ENCODE results near the gene LRFN5. TPM values are rescaled to one million over a fixed set of nuclear protein-coding genes. Genes with fewer than 3 reads are reported as not detected.

Gene LRFN5
- total RNA-seq, 6 donors from 2014 or later: 0.30 to 3.1 (median 0.96) TPM

DNA sequence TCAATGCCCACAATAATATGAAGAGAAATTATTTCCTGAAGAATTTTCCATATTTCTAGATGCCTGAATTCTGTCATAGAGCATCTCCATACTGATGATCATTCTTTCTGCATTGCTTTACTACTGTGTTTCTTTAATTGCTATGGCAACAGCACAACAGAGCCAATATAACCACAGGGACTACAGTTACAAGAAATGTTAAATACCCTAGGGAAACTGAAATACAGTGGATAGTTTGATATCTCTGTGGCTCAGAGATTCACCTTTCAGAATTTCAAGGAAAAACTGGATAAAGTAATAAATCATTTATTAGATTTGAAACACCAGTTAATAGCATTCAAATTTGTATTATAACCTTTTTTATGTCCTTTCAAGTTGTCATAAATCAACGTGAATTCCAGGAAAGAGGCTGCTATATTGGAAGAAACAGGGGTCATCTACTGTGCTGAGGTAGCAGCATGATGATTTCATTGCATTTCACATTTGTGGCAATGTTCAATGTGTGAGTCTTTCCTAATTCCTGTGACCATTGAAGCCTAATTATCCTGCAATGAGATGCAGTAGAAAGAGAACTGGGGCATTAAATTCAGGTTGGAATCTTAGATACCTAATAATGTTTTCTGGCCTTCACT lies 267.1 kb downstream of the LRFN5 start:
- DNase-seq: no peak
- ATAC-seq (ENCODE audit: low FRiP score in 2 of 2): no peak
- H3K27ac ChIP-seq: no peak overlapping the region
- no peak overlapping the region for H3K4me3 ChIP-seq
- no peaks in the 10 kb centered on the region for H3K27me3 ChIP-seq
- no peaks in the 10 kb centered on the region for H3K9me3 ChIP-seq
- 50 to 55% methylated on average over 1 of the region's 1 CpG for WGBS, 2 donors
- H3K36me3 ChIP-seq: no peaks in the 10 kb centered on the region
- H3K4me1 ChIP-seq: no peaks in the 10 kb centered on the region
- TF ChIP-seq POLR2AphosphoS5 (IDR thresholded peaks at IDR 0.05) (no peak), EP300 (IDR thresholded peaks at IDR 0.05) (no peak), POLR2A (IDR thresholded peaks at IDR 0.05) (no peak)
- TF ChIP-seq, protein P1, sequence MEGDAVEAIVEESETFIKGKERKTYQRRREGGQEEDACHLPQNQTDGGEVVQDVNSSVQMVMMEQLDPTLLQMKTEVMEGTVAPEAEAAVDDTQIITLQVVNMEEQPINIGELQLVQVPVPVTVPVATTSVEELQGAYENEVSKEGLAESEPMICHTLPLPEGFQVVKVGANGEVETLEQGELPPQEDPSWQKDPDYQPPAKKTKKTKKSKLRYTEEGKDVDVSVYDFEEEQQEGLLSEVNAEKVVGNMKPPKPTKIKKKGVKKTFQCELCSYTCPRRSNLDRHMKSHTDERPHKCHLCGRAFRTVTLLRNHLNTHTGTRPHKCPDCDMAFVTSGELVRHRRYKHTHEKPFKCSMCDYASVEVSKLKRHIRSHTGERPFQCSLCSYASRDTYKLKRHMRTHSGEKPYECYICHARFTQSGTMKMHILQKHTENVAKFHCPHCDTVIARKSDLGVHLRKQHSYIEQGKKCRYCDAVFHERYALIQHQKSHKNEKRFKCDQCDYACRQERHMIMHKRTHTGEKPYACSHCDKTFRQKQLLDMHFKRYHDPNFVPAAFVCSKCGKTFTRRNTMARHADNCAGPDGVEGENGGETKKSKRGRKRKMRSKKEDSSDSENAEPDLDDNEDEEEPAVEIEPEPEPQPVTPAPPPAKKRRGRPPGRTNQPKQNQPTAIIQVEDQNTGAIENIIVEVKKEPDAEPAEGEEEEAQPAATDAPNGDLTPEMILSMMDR (IDR thresholded peaks at IDR 0.05): no peak

DNA sequence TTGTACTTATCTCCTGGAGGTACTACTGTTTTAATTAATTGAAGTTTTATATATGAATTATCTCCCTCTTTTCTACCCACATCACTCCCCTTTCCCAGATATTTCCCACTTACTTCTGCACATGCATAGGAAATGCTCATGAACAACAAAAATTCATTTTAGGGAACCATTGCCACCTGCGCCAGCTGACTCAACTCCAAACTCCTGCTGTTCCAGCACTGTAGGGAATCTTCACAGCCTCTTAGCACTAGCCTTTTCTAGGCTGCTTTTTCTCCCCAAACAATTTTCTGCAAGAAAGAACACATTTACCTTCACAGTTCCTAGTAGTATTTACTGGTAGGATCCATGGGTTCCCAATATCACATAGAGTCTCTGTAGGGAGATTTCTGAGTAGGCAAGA lies 268.4 kb downstream of the LRFN5 start:
- 85 to 97% methylated on average over 1 of the region's 1 CpG for WGBS, 2 donors
- TF ChIP-seq POLR2A (IDR thresholded peaks at IDR 0.05) (no peak), POLR2AphosphoS5 (IDR thresholded peaks at IDR 0.05) (no peak), EP300 (IDR thresholded peaks at IDR 0.05) (no peak)
- TF ChIP-seq, protein P1 (IDR thresholded peaks at IDR 0.05): no peak

DNA sequence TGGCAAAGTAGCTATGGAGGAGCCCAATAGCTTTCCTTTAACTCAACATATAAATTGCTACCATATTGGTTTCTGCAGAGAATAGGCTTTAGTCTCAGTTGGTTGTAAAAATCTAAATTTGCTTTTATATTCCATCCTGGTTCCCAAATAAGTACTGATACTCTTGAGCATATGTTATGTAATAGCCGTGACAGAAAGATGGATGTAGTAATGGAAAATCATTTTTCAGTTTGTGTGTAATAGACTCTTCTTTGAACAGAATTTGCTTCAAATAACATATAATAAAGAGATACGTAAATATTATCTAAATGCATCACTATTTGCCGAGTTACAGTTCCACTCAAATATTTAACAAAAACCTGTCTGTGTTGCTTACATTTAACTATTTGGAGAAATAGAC lies 271.6 kb downstream of the LRFN5 start:
- TF ChIP-seq POLR2AphosphoS5 (IDR thresholded peaks at IDR 0.05) (no peak), POLR2A (IDR thresholded peaks at IDR 0.05) (no peak), EP300 (IDR thresholded peaks at IDR 0.05) (no peak)
- TF ChIP-seq, protein P1 (IDR thresholded peaks at IDR 0.05): no peak
- no peaks in the 10 kb centered on the region for H3K9me3 ChIP-seq
- 86 to 93% methylated on average over 3 of the region's 3 CpGs for WGBS, 2 donors
- H3K4me1 ChIP-seq: no peaks in the 10 kb centered on the region
- H3K27ac ChIP-seq: no peak overlapping the region
- H3K36me3 ChIP-seq: no peaks in the 10 kb centered on the region
- no peak overlapping the region for H3K4me3 ChIP-seq
- H3K27me3 ChIP-seq: no peaks in the 10 kb centered on the region
- DNase-seq (no peak), ATAC-seq (ENCODE audit: low FRiP score in 2 of 2) (no peak)

More for the DNA sequence above, 268.4 kb downstream of the LRFN5 start:
- ATAC-seq (ENCODE audit: low FRiP score in 2 of 2) (no peak), DNase-seq (no peak)
- no peaks in the 10 kb centered on the region for H3K36me3 ChIP-seq
- no peak overlapping the region for H3K4me3 ChIP-seq
- no peak overlapping the region for H3K27ac ChIP-seq
- no peaks in the 10 kb centered on the region for H3K4me1 ChIP-seq
- H3K27me3 ChIP-seq: no peaks in the 10 kb centered on the region
- H3K9me3 ChIP-seq: no peaks in the 10 kb centered on the region

DNA sequence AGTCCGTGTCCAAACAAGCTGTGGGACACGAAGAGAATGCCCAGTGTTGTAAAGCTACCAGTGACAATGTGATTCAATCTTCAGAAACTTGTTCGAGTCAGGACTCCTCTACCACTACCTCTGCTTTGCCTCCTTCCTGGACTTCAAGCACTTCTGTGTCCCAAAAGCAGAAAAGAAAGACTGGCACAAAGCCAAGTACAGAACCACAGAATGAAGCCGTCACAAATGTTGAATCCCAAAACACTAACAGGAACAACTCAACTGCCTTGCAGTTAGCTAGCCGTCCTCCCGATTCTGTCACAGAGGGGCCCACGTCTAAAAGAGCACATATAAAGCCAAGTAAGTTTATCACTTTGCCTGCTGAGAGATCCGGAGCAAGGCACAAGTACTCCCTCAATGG lies 284.9 kb downstream of the LRFN5 start:
- ATAC-seq (ENCODE audit: low FRiP score in 2 of 2): no peak

More for the DNA sequence above, 284.9 kb downstream of the LRFN5 start:
- Histone ChIP-seq H3K27me3 (no peaks in the 10 kb centered on the region), H3K9me3 (no peaks in the 10 kb centered on the region), H3K4me1 (no peaks in the 10 kb centered on the region), H3K4me3 (no peak overlapping the region), H3K27ac (no peak overlapping the region), H3K36me3 (no peaks in the 10 kb centered on the region)
- WGBS, 2 donors: 49 to 66% methylated on average over 8 of the region's 8 CpGs
- TF ChIP-seq POLR2AphosphoS5 (IDR thresholded peaks at IDR 0.05): no peak
- TF ChIP-seq EP300 (IDR thresholded peaks at IDR 0.05): no peak
- TF ChIP-seq, protein P1 (IDR thresholded peaks at IDR 0.05): no peak
- TF ChIP-seq POLR2A (IDR thresholded peaks at IDR 0.05): no peak
- no peak for DNase-seq

Data from upper lobe of left lung (tissue), 6 donors.